Endothelial cell of umbilical vein (primary cell): ENCODE measurements around the gene WIZ. TPM values are rescaled to one million over a fixed set of nuclear protein-coding genes. Genes with fewer than 3 reads are reported as not detected.

ENCODE experiments used
- BruUV-seq: library from RNA; stranded (reverse); fragments of 400-500 nt; replicated peaks from 2 replicates; lab custom pipeline; 2021; lab: Mats Ljungman, UMichigan
- CTCF ChIA-PET: fragments of 300-600, 350-600 bp; sonication (Branson Sonifier 250); formaldehyde crosslinking; loops from one replicate; lab custom pipeline; 2021; ENCODE audit warnings: antibody characterized with exemption, inconsistent platforms; lab: Charles Lee
- POLR2A ChIA-PET: fragments of 300-600, 350-600 bp; sonication (Branson Sonifier 250); formaldehyde crosslinking; loops from one replicate; lab custom pipeline; 2021; ENCODE audit warnings: antibody characterized with exemption, inconsistent platforms; lab: Charles Lee
- DNase-seq: peaks from one replicate; pipeline ENCODE4 v3.0.0-alpha.2; 2011; ENCODE audit warnings: low read depth, low spot score
- FAIRE-seq: peaks from 2 replicates; lab custom pipeline; 2011; peaks lifted over from hg19 to GRCh38; lab: Jason Lieb, UNC
- H2AFZ ChIP-seq: 2 replicates; pipeline ENCODE4 v1.6.0; 2012; ENCODE audit warnings: low read depth, low read length, control low read depth, inconsistent platforms
- H3K27ac ChIP-seq: 2 replicates; pipeline ENCODE4 v1.5.1; 2011; ENCODE audit warnings: low read depth, mild to moderate bottlenecking, control low read depth, low read length, moderate library complexity; ENCODE audit not compliant: insufficient read depth
- H3K27me3 ChIP-seq, 2 experiments: 2 replicates each; pipeline versions ENCODE4 v1.6.0 to v1.6.1; 2011; ENCODE audit warnings: low read length in 2 of 2, mixed read lengths in 1 of 2; ENCODE audit not compliant: control insufficient read depth in 2 of 2, insufficient read depth in 2 of 2
- H3K36me3 ChIP-seq, 2 experiments: 2 replicates in 1 of 2; 3 replicates in 1 of 2; pipeline ENCODE4 v1.5.1; 2011; ENCODE audit warnings: low read length in 2 of 2, mild to moderate bottlenecking in 1 of 2, moderate library complexity in 1 of 2; ENCODE audit not compliant: control insufficient read depth in 2 of 2, insufficient read depth in 2 of 2; ENCODE audit errors: extremely low read depth in 1 of 2
- H3K4me1 ChIP-seq: 3 replicates; pipeline ENCODE4 v1.5.1; 2011; ENCODE audit warnings: mild to moderate bottlenecking, low read length; ENCODE audit not compliant: control insufficient read depth, insufficient read depth; ENCODE audit errors: extremely low read depth
- H3K4me2 ChIP-seq: 2 replicates; pipeline ENCODE4 v1.6.1; 2011; ENCODE audit warnings: low read length, control low read depth, mixed read lengths; ENCODE audit not compliant: insufficient read depth
- H3K4me3 ChIP-seq, 3 experiments: fragments of 200-600 bp in 1 of 3; sonication (generic), shearing (Covaris generic) in 1 of 3; replicated peaks in 1 of 3; 2 replicates each; pipeline ENCODE4 v1.5.1; 2011 to 2016; ENCODE audit warnings: control low read depth in 3 of 3, low read length in 3 of 3, mild to moderate bottlenecking in 2 of 3, inconsistent platforms in 1 of 3, low read depth in 1 of 3, moderate library complexity in 1 of 3; ENCODE audit not compliant: insufficient read depth in 1 of 3
- H3K79me2 ChIP-seq: 2 replicates; pipeline ENCODE4 v1.6.0; 2012; ENCODE audit warnings: low read length, inconsistent platforms; ENCODE audit not compliant: control insufficient read depth, insufficient read depth
- H3K9ac ChIP-seq: replicated peaks from 2 replicates; pipeline ENCODE3; 2011; ENCODE audit warnings: low read length, control low read depth; ENCODE audit not compliant: insufficient read depth; ENCODE audit errors: extremely low read depth
- H3K9me1 ChIP-seq: replicated peaks from 3 replicates; pipeline ENCODE4 v1.6.0; 2011; ENCODE audit warnings: mild to moderate bottlenecking, low read length; ENCODE audit not compliant: control insufficient read depth, insufficient read depth; ENCODE audit errors: extremely low read depth
- H3K9me3 ChIP-seq: replicated peaks from 2 replicates; pipeline ENCODE4 v1.5.1; 2012; ENCODE audit warnings: low read length, inconsistent platforms; ENCODE audit not compliant: control insufficient read depth, insufficient read depth
- H4K20me1 ChIP-seq: replicated peaks from 2 replicates; pipeline ENCODE3; 2011; ENCODE audit warnings: mild to moderate bottlenecking, low read length; ENCODE audit not compliant: control insufficient read depth, insufficient read depth; ENCODE audit errors: extremely low read depth
- EZH2 ChIP-seq: IDR thresholded peaks from 2 replicates; pipeline ENCODE4 v1.6.1; 2012; ENCODE audit warnings: borderline replicate concordance, low read depth, mild to moderate bottlenecking, moderate library complexity, low read length, inconsistent platforms; ENCODE audit not compliant: severe bottlenecking
- FOS ChIP-seq: IDR thresholded peaks from 2 replicates; pipeline ENCODE4 v1.6.1; 2011; ENCODE audit warnings: mild to moderate bottlenecking, low read length, moderate library complexity, borderline replicate concordance; ENCODE audit not compliant: insufficient read depth
- GATA2 ChIP-seq: IDR thresholded peaks from 2 replicates; pipeline ENCODE4 v1.7.0; 2011; ENCODE audit warnings: low read depth, mild to moderate bottlenecking, moderate library complexity, mixed read lengths, low read length; ENCODE audit not compliant: insufficient read length, insufficient read depth
- JUN ChIP-seq: IDR thresholded peaks from 2 replicates; pipeline ENCODE4 v1.6.1; 2011; ENCODE audit warnings: borderline replicate concordance, low read depth; ENCODE audit not compliant: insufficient read length, insufficient read depth
- MYC ChIP-seq: IDR thresholded peaks from one replicate; pipeline ENCODE4 v1.6.1; 2011; ENCODE audit warnings: mild to moderate bottlenecking, low read depth, low read length
- POLR2A ChIP-seq: IDR thresholded peaks from 2 replicates; pipeline ENCODE4 v1.6.1; 2012; ENCODE audit warnings: low read depth, mild to moderate bottlenecking, control low read depth, low read length
- POLR2AphosphoS5 ChIP-seq: IDR thresholded peaks from 2 replicates; pipeline ENCODE4 v1.6.1; 2012; ENCODE audit warnings: low read depth, mild to moderate bottlenecking, control low read depth, low read length, moderate library complexity; ENCODE audit not compliant: insufficient read depth
- dilution Hi-C: fragments of 300-500 bp; cut with MboI; formaldehyde crosslinking; loops from one replicate; pipeline ENCODE4 v1.15.0; 2019; ENCODE audit warnings: low sequenced_read_pairs; ENCODE audit not compliant: extremely low pct_ligation_motif_present
- intact Hi-C: fragments of 100-400 bp; cut with micrococcal nuclease; formaldehyde crosslinking; loops from one replicate; pipeline ENCODE4 v1.10.0; 2022
- polyA plus RNA-seq, 4 experiments: library from polyadenylated mRNA; depleted of rRNA in 3 of 4; stranded (reverse) in 3 of 4; unstranded in 1 of 4; fragments of >200 nt; gene quantifications; 2 replicates each; pipeline versions ENCODE4 v1.2.1 to v1.2.3, GENCODE V29; 2011 to 2012; ENCODE audit warnings: missing spikeins in 1 of 4
- total RNA-seq: library from RNA; stranded (reverse); gene quantifications from 2 replicates; pipeline ENCODE4 v1.2.3, GENCODE V29; 2021
- TF ChIP-seq, protein P1 (sequence below), 2 donors: IDR thresholded peaks; 1 replicate in 1 of 2; 2 replicates in 1 of 2; pipeline ENCODE4 v1.5.1; 2011; ENCODE audit warnings: low read length in 2 of 2, mild to moderate bottlenecking in 2 of 2, moderate library complexity in 2 of 2, control low read depth in 1 of 2, inconsistent platforms in 1 of 2, low read depth in 1 of 2; ENCODE audit not compliant: insufficient read depth in 1 of 2; ENCODE audit errors: extremely low read depth in 1 of 2
- TF ChIP-seq, protein P2 (sequence below): IDR thresholded peaks from 2 replicates; pipeline ENCODE4 v1.6.1; 2011; ENCODE audit not compliant: insufficient read depth, insufficient read length

WIZ gene
- total and polyA plus RNA-seq, 2 donors (not counting 3 experiments of a cell fraction or from before 2014, with no cell fraction given) = 21.0 to 47.2 TPM

DNA sequence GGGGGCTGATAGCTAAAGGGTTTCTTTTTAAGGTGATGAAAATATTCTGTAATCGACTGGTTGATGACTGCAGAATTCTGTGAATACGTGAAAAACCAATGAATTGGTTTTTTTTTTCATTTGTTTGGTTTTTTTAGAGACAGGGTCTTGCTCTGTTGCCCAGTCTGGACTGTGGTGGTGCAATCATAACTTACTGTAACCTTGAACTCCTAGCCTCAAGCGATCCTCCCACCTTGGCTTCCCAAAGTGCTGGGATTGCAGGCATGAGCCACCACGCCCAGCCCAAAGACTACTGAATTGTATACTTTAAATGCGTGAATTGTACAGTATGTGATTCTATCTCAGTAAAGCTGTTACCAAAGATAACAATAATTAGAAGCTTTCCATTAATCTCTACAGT lies 55.3 kb downstream of the WIZ start:
- H3K9ac ChIP-seq = no peak overlapping the region
- H4K20me1 ChIP-seq = no peaks in the 10 kb centered on the region
- TSS peak; percentile 9 for BruUV-seq
- TF ChIP-seq, protein P1, sequence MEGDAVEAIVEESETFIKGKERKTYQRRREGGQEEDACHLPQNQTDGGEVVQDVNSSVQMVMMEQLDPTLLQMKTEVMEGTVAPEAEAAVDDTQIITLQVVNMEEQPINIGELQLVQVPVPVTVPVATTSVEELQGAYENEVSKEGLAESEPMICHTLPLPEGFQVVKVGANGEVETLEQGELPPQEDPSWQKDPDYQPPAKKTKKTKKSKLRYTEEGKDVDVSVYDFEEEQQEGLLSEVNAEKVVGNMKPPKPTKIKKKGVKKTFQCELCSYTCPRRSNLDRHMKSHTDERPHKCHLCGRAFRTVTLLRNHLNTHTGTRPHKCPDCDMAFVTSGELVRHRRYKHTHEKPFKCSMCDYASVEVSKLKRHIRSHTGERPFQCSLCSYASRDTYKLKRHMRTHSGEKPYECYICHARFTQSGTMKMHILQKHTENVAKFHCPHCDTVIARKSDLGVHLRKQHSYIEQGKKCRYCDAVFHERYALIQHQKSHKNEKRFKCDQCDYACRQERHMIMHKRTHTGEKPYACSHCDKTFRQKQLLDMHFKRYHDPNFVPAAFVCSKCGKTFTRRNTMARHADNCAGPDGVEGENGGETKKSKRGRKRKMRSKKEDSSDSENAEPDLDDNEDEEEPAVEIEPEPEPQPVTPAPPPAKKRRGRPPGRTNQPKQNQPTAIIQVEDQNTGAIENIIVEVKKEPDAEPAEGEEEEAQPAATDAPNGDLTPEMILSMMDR (IDR thresholded peaks at IDR 0.05; ENCODE audit: extremely low read depth in 1 of 2, insufficient read depth in 1 of 2, low read depth in 1 of 2, low read length in 2 of 2) = no peak
- TF ChIP-seq GATA2 (no peak), FOS (no peak), EZH2 (no peak), MYC (no peak), POLR2A (no peak), JUN (no peak), POLR2AphosphoS5 (no peak)
- TF ChIP-seq, protein P2, sequence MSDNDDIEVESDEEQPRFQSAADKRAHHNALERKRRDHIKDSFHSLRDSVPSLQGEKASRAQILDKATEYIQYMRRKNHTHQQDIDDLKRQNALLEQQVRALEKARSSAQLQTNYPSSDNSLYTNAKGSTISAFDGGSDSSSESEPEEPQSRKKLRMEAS = no peak
- dilution Hi-C loops (no loop called here), intact Hi-C loops (no loop called here)
- no peaks in the 10 kb centered on the region for H3K9me1 ChIP-seq
- no peak overlapping the region for H3K4me3 ChIP-seq
- ChIA-PET CTCF (no interaction called here), POLR2A (interaction anchor here (0.6 kb wide), 1 partner anchor 79 kb away, joined by 14 read pairs; no protein-coding TSS in a partner anchor)
- no peak overlapping the region for H3K4me2 ChIP-seq
- no peak overlapping the region for H3K27ac ChIP-seq
- FAIRE-seq = no peak
- no peaks in the 10 kb centered on the region for H3K4me1 ChIP-seq
- H3K79me2 ChIP-seq = peaks cover 8% of the 10 kb centered on the region
- peaks cover 10 to 35% of the 10 kb centered on the region in 2 experiments for H3K36me3 ChIP-seq
- H3K27me3 ChIP-seq = no peaks in the 10 kb centered on the region
- no peak overlapping the region for H2AFZ ChIP-seq
- DNase-seq = no peak
- no peaks in the 10 kb centered on the region for H3K9me3 ChIP-seq
